Right ventricle myocardium inferior (tissue), 1 donor: Measurements from ENCODE around the gene MTMR10. TPM values are rescaled to one million over a fixed set of nuclear protein-coding genes. Genes with fewer than 3 reads are reported as not detected.

Experiments
- ATAC-seq: fragments of 200-7000 bp; cut with Tn5 transposase; one replicate; pipeline ENCODE4 v1.9.1; 2020; ENCODE audit warnings: mild to moderate bottlenecking, moderate library complexity
- DNase-seq: peaks from one replicate; pipeline ENCODE4 v3.0.0; 2021; ENCODE audit errors: missing footprints
- intact Hi-C: fragments of 100-400 bp; cut with DNase I; formaldehyde crosslinking; loops from one replicate; pipeline ENCODE4 v1.11.0; 2022
- long read RNA-seq: library from polyadenylated mRNA; unstranded; transcript quantifications from one replicate; pipeline ENCODE4 v2.0.0, GENCODE V29; 2021
- total RNA-seq: library from RNA; stranded (reverse); fragmentation: NEBNext Ultra II Directional; extraction: Animal tissue kit (Norgen Biotek cat#: 25700); gene quantifications from one replicate; pipeline ENCODE4 v1.2.1, GENCODE V29; 2021
- donor health status: DM: no; HTN: yes; CAD: no; lungs with severe emphysema.

Gene MTMR10, protein sequence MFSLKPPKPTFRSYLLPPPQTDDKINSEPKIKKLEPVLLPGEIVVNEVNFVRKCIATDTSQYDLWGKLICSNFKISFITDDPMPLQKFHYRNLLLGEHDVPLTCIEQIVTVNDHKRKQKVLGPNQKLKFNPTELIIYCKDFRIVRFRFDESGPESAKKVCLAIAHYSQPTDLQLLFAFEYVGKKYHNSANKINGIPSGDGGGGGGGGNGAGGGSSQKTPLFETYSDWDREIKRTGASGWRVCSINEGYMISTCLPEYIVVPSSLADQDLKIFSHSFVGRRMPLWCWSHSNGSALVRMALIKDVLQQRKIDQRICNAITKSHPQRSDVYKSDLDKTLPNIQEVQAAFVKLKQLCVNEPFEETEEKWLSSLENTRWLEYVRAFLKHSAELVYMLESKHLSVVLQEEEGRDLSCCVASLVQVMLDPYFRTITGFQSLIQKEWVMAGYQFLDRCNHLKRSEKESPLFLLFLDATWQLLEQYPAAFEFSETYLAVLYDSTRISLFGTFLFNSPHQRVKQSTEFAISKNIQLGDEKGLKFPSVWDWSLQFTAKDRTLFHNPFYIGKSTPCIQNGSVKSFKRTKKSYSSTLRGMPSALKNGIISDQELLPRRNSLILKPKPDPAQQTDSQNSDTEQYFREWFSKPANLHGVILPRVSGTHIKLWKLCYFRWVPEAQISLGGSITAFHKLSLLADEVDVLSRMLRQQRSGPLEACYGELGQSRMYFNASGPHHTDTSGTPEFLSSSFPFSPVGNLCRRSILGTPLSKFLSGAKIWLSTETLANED
- total RNA-seq: 31.4 TPM
- long read RNA-seq, full-length matches to known transcripts: 4 of 10 reads
- long read RNA-seq, partial matches to known transcripts: 2 of 10 reads
- long read RNA-seq, other reads (novel, unspliced or antisense): 4 of 10 reads

DNA sequence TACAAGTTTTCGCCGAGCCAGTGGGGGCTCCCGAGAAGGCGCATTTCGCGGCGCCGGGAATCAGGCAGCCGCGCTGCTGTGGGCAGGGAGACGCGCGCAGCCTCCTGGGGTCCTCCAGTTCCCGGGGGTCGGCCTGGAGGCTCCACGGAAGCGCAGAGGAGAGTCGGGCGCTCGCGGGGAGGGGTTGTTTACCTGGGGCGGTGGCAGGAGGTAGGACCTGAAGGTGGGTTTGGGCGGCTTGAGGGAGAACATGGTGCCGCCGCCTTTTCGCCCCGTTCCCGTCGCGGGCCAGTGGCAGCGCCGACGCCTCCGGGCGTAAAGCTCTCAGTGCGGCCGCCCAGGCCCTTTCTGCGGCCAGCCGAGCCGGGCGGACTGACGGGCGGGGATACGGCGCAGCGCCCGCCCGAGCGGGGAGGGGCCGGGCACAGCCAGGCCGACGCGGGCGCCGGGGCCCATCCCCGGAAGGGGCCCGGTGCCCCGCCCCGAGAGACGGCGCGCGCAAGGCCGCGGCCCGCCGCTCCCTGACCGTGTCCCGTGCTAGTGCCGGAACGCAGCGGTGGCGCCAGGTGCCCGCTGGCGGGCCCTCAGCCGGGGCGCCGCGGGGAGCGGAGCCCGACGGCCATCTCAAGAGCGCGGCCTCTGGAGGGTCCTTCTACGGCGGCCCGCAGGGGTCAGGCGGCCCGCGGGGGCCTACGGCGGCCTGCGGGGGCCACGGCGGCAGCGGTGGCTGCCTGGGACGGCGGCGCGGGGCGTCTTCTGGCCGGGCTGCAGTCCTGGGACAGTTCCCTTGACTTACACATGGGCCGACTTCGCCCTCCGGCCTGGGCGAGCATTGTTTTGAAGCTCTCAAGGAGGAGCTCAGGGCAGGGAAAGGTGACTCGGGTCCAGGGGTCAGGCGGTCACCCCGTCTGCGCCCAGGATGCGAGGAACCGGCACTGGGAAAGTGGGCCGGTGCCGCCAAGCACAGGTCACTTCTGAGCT, at the start of gene MTMR10:
Gene MTMR10, minus strand, starts transcription at position 374 of the 981 bp plus-strand sequence. Its CDS starts 122 bp downstream, at position 252.
- intact Hi-C loops: loop anchor here (5.0 kb wide), 3 partner anchors 41 to 89 kb away; partner anchors contain the start of gene FAN1
- ATAC-seq (peak; percentile 97), DNase-seq (peak; percentile 91)

DNA sequence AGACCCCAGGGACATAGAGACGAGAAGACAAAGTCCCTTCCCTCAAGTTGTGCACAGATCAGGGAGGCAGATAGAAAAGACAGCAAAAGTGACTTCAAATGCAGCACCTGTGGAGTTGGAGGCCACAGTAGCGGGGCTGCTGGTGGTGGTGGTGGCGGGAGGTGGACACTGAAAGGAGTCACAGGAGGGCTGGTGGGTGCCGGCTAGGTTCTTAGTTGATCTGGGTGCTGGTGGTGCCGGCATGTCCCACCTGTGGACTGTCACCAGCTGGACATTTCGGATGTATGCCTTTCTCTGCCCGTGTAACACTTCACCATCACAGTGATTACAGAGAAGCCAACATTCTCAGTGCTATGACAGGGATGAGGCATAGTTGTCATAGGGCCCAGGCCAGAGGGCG, 49.2 kb upstream of the MTMR10 start:
- no peak for ATAC-seq
- intact Hi-C loops: no loop called here
- DNase-seq: no peak

DNA sequence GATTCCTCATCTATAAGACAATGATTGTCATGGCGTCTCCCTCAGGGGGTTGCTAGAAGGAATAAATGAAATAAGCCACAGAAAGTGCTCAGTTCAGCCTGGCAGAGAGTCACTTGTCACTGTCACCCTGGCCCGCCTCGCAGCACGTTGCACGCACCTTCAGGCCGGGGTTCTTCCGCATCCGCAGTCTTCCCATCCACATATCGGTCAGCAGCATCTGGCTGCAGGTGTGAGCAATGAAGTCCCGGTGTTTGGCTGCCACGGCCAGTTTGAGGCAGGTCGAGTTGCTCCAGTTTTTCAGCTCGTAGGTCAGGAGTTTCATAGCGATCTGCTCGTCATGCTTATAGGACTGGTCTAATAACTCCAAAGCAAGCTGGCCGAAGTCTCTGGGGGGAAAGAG, 48.5 kb upstream of the MTMR10 start:
- ATAC-seq (no peak), DNase-seq (no peak)
- intact Hi-C loops: loop anchor here (10.0 kb wide), 1 partner anchor 55 kb away; no protein-coding TSS in a partner anchor

DNA sequence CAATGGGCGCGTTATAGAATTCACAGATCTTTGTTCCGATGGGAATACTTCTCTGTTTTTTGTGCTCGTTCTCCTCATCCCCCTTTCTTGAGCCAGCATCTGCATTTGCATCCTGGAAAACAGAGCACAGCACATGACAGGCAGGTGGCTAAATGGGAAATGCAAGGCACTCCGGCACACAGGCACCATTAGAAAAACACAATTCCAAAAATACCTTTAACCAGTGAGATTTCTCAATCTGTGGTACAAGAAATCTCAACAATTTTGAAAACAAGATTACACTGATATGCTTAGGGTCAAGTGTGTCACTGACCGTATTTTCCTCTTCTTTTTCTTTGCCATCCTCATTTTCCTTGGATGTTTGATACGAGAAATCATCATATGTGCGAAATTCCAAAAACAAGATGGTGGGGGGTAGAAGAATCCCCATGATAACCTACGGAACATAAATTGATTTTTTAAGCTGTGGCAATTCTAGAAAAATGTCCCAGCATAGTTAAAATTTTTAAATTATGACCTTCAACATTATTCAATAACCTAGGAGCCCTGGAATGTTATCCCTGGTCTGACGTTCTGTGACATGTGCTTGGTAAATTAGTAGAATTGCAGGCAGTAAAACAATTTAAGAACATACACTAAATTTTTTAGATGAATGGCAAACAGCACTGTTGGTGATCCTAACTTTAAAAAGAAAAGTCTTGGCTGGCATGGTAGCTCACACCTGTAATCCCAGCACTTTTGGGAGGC, 46.5 kb upstream of the MTMR10 start:
- DNase-seq: no peak
- ATAC-seq: no peak
- intact Hi-C loops: loop anchor here (10.0 kb wide), 1 partner anchor 57 kb away; no protein-coding TSS in a partner anchor

DNA sequence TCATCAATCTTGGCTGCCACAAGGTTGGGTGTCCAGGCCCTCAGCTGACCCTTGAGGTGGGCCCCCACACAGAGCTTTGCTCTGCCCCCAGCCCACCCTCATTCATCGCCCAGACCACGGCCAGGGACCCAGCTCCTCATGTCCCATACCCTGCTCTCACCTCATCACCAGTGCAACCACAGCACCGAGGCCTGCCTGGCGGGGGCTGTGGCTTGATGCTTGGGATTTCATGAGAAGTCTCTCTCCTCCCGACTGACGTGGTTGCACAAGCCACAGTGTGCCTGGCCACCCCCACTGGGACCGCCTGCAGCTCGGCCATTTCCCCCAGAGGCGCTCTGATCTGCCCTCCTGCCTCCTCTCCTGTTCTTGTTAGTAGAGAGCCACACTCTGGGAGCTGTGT, 45.4 kb upstream of the MTMR10 start:
- DNase-seq: no peak
- intact Hi-C loops: loop anchor here (10.0 kb wide), 1 partner anchor 58 kb away; no protein-coding TSS in a partner anchor
- no peak for ATAC-seq

DNA sequence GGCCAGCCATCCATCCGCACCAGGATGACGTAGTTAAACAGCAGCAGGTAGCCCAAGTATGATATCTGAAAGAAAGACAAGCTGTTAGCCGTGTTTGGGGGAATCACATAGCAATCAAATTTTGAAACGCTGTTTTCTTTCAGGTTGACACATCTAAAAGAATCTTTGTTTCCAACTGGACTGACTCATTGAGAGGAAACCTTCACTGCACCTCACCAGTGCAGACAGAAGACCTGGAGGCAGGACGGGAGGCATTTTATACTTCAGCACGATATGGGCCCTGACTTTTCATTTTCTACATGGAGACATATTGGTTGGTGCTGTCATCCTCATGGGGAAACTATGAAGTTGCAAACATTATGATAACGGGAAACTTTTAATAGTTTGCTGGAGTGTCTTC, 44.2 kb upstream of the MTMR10 start:
- intact Hi-C loops: loop anchor here (10.0 kb wide), 1 partner anchor 59 kb away; no protein-coding TSS in a partner anchor
- DNase-seq (no peak), ATAC-seq (no peak)

DNA sequence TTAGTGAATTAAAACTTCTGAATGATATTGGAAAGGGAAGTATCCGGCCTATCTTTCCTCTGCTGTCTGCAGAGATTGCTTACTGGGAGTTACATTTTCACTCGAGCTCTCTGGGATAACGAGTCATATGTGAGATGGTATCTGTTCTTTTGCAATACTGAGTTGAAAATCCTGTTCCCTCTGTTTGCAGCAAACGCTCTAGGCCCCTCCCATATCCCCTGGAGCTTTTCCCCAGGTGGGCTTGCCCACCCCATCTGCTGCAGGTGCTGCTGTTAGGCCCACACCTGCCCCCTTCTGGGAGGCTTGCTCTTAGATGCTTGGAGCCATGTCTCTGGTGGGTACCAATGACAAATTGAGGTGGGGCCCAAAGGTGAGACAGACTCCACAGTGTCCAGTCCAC, 42.7 kb upstream of the MTMR10 start:
- intact Hi-C loops: loop anchor here (5.0 to 10.0 kb wide), 2 partner anchors 42 to 61 kb away; partner anchors contain the start of gene MTMR10
- DNase-seq (no peak), ATAC-seq (no peak)

DNA sequence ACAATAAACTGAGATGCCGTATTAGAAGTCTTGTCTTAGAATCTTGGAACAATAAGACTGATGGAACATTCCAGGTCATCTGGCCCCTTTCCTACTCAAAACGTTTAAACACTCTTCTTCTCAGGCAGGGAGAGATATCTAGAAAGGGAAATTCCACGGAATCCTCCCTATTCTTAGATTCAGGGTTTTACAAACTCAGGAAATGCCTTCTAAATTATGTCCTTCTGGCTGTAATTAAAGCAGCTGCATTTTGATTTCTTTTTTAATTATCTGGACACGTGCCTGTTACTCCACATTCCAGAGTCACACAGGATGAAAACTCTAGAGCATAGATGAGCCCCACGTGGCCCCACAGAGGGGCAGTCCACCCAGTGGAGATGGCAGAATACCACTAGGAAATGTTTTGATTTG, 41.5 kb upstream of the MTMR10 start:
- intact Hi-C loops: loop anchor here (2.0 to 10.0 kb wide), 3 partner anchors 30 to 62 kb away; partner anchors contain the start of gene MTMR10
- ATAC-seq (no peak), DNase-seq (no peak)

DNA sequence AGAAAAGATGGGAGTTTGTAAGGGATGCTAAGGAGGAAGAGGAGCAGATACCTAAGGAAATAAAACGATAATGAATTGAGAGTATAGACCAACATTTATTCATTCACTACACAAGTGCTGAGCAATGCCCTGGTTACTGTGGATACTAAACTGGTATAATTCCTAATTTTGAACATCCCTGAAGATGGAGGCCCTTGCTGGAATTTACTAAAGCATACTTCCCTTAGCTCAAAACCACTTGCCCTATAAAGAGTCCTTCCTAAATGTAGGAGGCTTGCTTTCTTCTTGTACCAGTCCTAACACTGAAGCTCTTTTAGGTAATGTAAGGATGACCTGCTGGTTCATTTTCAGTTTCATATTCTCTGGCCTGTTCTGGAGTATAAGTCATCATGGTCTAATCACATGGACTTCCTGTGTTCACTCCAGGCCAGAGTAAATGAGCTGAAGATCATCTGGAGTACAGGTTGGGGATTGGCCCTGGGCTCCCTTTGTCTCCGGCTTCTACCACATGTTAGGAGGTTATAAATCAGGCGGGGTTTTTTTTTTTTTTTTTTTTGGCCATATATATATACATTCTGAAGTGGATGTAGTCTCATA, 40.1 kb upstream of the MTMR10 start:
- no peak for ATAC-seq

DNA sequence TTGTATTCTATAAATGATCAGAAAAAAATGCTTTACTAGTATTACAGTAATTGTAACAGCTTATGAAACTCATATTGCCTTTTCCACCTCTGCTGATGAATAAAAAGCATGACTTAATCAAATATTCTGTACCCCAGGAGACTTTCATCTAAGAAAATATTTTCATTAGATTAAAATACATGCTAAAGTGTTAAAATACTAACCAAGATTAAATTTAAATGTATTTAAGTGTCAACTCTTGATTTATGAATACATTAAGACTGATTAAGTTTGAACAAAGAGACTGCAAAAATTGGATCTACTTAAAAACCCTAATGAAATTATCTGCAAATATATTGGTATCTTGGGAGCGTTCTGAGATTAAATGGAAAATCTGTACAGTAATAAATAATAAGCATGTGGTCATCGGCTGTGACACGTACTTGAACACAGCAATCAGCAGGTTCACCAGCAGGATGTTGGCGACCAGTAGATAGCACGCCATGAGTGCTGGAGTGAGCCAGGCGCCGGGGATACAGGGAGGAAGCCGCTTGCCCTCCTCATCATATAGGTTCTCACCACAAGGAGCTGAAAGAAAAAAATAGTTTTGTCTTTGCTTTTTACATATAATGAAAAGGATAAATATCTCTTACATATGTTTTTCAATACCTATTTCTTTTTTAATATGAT, 36.6 kb upstream of the MTMR10 start:
- intact Hi-C loops: no loop called here
- ATAC-seq (no peak), DNase-seq (no peak)

More for the DNA sequence above, 40.1 kb upstream of the MTMR10 start:
- DNase-seq: no peak
- intact Hi-C loops: loop anchor here (2.0 to 10.0 kb wide), 3 partner anchors 31 to 63 kb away; partner anchors contain the start of gene MTMR10

DNA sequence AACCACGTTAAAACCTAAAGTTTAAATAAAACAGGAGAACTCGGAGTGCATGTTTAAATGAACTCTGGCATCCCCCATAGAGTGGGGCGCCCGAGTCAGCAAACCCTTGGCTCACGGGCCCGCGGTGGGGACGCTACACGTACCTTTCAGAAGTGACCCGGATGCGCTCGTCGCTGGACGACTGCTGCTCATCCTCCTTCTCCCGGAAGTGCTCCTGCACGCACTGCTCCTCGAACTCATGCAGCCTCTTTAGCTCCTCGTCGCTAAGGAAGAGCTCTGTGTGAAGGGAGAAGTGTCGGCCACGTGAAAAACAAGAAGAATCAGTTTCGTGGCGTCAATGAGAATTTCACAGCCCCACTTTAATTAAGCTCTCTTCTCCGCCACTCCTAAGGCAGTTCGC, 34.6 kb upstream of the MTMR10 start:
- no peak for DNase-seq
- no peak for ATAC-seq
- intact Hi-C loops: no loop called here

DNA sequence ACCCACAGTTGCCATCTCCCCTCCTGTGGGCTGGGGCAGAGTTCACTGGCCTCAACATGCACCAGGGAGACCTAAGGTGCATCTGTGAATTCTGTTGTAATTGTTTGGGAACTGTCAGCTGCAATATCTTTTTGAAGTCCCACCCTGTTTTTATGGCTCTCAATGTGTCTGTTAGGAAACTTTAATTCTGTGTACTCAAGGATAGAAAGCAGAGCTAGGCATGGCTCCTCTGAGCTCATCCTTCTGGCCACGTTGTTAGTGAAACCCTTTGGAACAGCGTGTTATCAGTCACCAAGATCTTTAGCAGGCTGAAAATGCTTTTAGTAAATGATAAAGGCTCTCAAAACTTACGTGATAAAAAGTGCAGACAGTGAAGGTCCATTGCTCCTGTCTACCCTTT, 33.6 kb upstream of the MTMR10 start:
- ATAC-seq: no peak
- intact Hi-C loops: no loop called here

DNA sequence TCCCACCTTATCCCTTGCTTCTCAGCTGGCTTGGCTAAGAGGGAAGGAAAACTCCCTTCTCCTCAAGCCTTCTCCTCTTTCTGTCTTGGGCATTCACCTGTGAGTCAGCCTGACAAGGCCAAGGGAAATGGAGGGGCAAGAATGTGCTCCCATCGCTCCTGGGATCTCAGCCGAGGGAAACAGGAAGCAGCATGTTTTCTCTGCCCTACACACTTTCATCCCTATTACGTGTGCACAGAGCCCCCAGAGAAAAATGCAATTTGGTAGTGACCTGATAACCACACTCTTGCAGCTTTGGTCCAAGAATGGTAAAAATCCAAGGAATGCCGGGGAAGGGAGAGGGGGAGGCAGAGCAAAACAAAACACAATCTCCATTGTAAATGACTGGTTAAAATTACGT, 32.9 kb upstream of the MTMR10 start:
- intact Hi-C loops: no loop called here
- DNase-seq: no peak
- no peak for ATAC-seq

More for the DNA sequence above, 33.6 kb upstream of the MTMR10 start:
- DNase-seq: no peak

DNA sequence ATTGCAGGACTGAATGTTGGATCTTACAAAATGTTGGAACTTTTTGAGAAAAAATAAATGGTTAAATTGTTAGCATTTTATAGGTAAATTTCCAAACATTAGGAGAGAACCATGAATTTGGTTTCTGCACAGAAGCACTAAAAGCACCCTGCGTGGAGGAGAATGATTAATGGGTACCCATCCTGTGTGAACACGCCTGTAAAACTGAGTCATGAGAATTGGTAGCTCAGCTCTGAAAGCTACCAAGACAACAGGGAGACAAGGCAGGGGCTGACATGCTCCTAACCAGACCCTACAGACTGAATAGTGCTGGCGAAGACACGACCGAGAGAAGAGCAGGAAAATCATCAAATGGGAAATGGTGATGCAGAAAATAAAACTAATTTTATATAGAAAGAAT, 32.4 kb upstream of the MTMR10 start:
- intact Hi-C loops: no loop called here
- ATAC-seq (no peak), DNase-seq (no peak)

DNA sequence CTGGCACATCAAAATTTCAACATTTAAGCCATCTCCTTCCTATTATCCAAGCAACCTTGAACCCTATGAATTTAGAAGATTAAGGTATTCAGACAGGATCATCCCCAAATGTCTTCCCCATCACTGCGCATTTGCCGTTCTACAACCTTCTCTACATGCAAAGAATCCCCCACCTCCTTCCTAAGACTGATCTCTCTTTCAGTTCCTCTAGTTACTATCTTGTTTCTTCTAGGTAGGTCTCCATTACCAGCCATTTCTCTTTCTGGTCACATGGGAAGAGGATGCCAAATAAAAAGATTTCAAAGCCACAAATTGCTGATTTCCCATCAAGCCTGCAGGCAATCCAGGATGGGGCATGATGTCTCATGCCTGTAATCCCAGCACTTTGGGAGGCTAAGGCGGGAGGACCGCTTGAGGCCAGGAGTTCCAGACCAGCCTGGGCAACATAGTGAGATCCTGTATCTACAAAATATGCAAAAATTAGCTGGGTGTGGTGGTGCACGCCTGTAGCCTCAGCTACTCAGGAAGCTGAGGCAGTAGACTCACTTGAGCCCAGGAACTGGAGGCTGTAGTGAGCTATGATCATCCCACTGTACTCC, 29.7 kb upstream of the MTMR10 start:
- ATAC-seq: no peak
- intact Hi-C loops: no loop called here
- DNase-seq: no peak

DNA sequence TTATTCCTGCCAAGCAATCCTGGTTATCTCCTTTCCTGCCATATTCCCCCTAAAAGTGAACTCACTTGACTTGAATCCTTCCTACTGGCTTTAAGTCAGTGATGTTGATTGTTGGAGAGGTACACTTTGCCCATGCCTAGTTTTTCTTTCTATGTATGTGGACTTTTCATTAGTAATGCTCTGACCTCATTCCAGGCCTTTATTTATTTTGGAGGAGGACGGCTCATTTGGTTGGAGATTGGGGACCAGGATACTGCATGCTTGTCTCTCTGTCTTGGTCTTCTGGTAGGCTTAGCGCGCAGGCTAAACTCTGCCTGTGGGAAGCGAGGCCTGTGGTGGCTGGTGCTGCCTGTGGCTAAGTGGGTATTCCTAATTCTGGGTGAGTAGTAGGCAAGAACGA, 29.1 kb upstream of the MTMR10 start:
- intact Hi-C loops: no loop called here
- DNase-seq (no peak), ATAC-seq (no peak)
